Ishikawa (cell line): Measurements from ENCODE around the gene RYR3.

ENCODE experiments used
- CEBPB ChIP-seq: IDR thresholded peaks from 2 replicates; pipeline ENCODE4 v1.6.1; 2012
- CREB1 ChIP-seq: IDR thresholded peaks from 2 replicates; pipeline ENCODE4 v1.6.1; 2012; ENCODE audit warnings: low read depth
- RAD21 ChIP-seq: IDR thresholded peaks from 2 replicates; pipeline ENCODE4 v1.6.1; 2012; ENCODE audit warnings: low read depth
- TEAD4 ChIP-seq: IDR thresholded peaks from 2 replicates; pipeline ENCODE4 v1.6.1; 2012
- YY1 ChIP-seq: IDR thresholded peaks from 2 replicates; pipeline ENCODE4 v1.6.1; 2012; ENCODE audit warnings: low read depth
- TF ChIP-seq, protein P1 (sequence below): IDR thresholded peaks from 2 replicates; pipeline ENCODE4 v1.6.1; 2012

DNA sequence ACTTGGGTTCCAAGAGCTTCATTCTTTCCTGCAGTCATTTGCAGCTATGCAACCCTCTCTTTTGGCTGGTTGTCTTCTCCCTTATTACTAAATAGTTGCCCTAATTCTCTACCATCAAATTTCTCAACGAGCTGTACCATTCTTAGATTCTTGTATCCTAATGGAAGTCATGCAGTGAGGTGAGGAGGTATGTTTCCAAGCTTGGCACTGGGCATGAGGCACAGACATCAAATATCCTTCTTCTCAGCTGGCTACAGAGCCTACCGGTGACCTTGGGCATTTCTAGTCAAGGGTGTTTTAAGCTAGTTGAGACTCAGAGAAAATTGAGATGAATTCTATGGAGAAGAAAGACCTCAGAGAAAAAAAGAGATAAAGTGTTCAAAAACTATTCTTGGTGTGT, 166.1 kb downstream of the RYR3 start:
- TF ChIP-seq YY1, result no peak
- TF ChIP-seq TEAD4, result no peak
- TF ChIP-seq CREB1, result no peak
- TF ChIP-seq RAD21, result no peak
- TF ChIP-seq CEBPB, result no peak
- TF ChIP-seq, protein P1, sequence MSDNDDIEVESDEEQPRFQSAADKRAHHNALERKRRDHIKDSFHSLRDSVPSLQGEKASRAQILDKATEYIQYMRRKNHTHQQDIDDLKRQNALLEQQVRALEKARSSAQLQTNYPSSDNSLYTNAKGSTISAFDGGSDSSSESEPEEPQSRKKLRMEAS, result no peak
